Epithelial cell of proximal tubule (primary cell): ENCODE data around the gene SMAD7. TPM values are rescaled to one million over a fixed set of nuclear protein-coding genes. Genes with fewer than 3 reads are reported as not detected.
A peak's percentile ranks its signal among the peaks of the same experiment; 100 is the strongest.

Experiments
- DNase-seq: peaks from one replicate; pipeline ENCODE4 v3.0.0-alpha.2; 2011; ENCODE audit warnings: low read depth
- H3K4me3 ChIP-seq: 2 replicates; pipeline ENCODE4 v1.5.1; 2011; ENCODE audit warnings: low read depth, mild to moderate bottlenecking, low read length
- CTCF ChIP-seq: conservative IDR thresholded peaks from 2 replicates; pipeline ENCODE4 v1.5.1; 2012; ENCODE audit warnings: low read depth, mild to moderate bottlenecking, low read length
- total RNA-seq: library from RNA; depleted of rRNA; stranded (reverse); fragments of >200 nt; gene quantifications from 2 replicates; pipeline ENCODE4 v1.2.3, GENCODE V29; 2015

The SMAD7 gene
- total RNA-seq, 1 donor from 2014 or later: 30.4 TPM

DNA sequence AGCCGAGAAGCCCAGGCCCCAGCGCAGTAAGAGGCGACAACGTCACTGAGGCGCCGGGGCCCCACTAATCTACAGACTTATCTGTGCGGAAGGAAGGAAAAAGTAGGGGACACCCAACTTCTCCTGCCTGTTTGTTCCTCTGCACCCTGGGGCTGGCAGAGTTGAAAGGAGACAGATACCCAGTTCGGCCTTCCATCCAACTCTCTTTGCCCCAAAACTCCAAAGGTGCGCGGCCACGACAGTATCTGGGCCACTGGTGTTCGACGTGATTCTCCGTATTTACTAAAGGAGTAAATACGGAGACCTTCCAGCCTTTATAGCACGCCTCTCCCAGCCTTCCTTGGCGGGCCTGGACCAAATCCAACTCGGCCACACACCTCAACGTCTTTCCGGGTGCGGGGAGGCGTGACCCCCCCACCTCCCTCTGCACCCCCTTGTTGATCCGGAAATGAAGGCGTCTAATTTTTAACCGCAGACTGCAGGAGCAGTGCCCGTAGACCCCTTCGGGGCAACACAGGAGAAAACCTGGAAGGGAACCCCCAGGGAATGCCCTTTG lies 1.6 kb downstream of the SMAD7 start:
- H3K4me3 ChIP-seq: peak overlapping the region; percentile 74
- TF ChIP-seq CTCF: peak; percentile 2
- DNase-seq: no peak

DNA sequence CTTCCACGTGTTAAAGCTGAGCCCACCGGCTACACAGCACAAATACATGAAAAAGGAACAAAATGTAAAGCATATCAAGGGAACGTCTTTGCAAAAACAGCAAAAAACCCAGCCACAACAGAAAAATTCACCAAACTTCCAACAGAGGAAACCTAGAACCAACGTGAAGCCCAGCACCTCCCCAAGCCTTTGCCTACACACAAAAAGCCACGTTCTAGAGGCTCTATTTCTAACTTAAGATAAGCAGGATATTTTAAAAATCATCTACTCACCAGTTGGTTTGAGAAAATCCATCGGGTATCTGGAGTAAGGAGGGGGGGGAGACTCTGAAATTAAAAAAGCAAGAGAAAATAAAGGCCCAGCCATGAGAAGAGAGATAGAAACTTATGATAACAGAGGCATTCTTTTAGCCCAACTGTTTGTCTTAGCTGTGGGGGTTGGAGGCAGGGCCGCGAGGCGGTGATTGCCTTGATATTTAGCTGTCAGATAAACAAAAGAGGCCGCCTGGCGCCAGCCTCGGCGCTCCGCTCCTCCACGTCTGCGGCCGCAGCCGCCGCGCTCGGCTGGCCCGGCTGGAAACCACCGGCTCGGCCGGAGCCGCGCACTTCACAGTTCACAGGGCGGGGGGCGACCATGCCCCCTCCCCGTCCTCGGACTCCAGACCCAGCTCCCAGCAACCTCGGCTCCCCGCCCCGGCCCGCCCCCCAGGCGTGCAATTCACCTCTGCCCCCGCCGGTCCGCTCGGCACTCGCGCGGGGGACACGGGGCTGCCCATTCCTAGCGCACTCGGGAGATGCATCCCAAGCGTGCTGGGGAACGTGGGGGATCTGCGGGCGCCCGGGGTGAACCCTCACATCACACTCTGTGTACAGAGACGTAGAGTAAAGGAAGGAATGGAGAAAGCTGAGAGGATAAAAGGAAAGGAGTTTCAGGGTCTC lies 2.4 kb downstream of the SMAD7 start:
- peak overlapping the region; percentile 74 for H3K4me3 ChIP-seq
- TF ChIP-seq CTCF: no peak
- DNase-seq: no peak

DNA sequence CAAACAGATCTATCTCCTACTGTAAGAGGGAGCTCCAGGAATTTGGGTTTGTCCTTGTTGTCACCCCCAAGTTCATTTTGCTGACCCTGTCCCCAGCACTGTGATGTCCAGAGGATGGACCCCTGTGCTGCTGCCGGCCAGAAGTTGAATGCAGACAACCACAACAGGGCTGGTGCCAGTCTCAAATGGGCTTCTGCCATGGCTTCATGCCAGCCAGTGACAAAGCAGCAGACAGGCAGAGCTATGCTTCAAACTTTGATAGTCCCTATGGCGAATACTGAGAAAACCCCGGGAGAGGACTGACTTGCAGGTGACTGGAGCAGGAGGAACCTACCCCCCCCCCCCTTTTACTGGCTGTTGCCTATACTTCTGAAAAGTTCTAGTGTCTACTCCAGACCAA lies 3.2 kb downstream of the SMAD7 start:
- peak overlapping the region; percentile 74 for H3K4me3 ChIP-seq
- TF ChIP-seq CTCF: no peak
- DNase-seq: no peak

DNA sequence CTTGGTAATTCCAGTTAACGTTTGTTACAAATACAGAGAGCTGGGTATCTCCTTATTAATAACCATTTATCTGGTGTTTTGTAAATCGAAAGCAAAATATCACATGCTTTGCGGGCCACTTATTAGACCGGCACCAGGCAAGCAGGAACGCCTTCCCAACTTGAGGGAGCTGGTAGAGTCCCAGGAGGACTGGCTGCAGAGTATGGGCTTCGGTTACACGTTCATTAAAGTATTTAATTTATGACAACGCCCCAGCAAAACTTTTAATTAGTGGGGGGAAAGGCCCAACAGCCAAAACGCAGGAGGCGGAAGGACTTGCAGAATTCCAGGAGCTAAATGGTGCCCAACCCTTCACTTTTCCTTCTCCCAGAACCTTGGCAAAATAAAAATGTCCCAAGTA lies 3.7 kb downstream of the SMAD7 start:
- DNase-seq: no peak
- peak overlapping the region; percentile 74 for H3K4me3 ChIP-seq
- no peak for TF ChIP-seq CTCF

DNA sequence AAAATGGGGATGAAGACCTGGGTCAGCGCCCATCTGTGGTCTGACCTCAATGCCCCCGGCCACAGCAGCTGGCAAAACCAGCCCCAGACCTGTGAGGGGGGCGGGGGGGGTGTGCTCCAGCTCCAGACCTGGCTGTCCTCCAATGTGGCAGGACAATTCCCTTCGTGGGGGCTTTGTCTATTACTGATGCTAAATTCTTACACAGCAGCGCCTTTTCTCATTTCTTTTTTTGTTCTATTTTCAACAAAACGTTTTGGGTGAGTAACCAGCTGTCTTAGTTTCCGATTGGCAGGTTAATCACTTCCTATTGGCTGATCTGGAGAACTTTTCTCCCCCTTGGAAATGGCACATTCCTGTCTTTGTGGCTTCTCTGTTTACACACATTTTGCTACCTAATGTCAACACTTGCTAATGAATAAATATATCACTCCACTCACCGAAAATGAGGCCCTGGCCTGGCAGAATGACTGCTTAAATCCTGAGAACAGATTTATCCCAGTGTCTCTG lies 4.4 kb downstream of the SMAD7 start:
- TF ChIP-seq CTCF: no peak
- peak; percentile 72 for DNase-seq

GRCh38 chr18:48945953-48946217 lies 4.9 kb downstream of the SMAD7 start:
- peak overlapping the region; percentile 10 for H3K4me3 ChIP-seq
- no peak for TF ChIP-seq CTCF
- no peak for DNase-seq

More for the DNA sequence above, 4.4 kb downstream of the SMAD7 start:
- peak overlapping the region; percentile 74 for H3K4me3 ChIP-seq
